Adrenal gland (tissue), 5 donors: Measurements from ENCODE around the gene TTYH3.
A peak's percentile ranks its signal among the peaks of the same experiment; 100 is the strongest.

Source experiments
- POLR2A ChIP-seq, 2 donors: fragments of 450-650 bp; IDR thresholded peaks; one replicate each; pipeline ENCODE4 v1.6.1; 2017; ENCODE audit warnings: antibody characterized with exemption in 2 of 2, mild to moderate bottlenecking in 2 of 2, moderate library complexity in 1 of 2
- TF ChIP-seq, protein P1 (sequence below), 6 experiments: fragments of 450-650 bp in 4 of 6; fragments of 200-600 bp in 2 of 6; sonication (generic) in 1 of 6; IDR thresholded peaks; 1 replicate in 5 of 6; 2 replicates in 1 of 6; pipeline versions ENCODE4 v1.5.1 to v1.8.0; 2016 to 2021; ENCODE audit warnings: antibody characterized with exemption in 6 of 6, mild to moderate bottlenecking in 2 of 6, moderate library complexity in 1 of 6
- donor health status: DM: no; HTN: no; CAD: no.

DNA sequence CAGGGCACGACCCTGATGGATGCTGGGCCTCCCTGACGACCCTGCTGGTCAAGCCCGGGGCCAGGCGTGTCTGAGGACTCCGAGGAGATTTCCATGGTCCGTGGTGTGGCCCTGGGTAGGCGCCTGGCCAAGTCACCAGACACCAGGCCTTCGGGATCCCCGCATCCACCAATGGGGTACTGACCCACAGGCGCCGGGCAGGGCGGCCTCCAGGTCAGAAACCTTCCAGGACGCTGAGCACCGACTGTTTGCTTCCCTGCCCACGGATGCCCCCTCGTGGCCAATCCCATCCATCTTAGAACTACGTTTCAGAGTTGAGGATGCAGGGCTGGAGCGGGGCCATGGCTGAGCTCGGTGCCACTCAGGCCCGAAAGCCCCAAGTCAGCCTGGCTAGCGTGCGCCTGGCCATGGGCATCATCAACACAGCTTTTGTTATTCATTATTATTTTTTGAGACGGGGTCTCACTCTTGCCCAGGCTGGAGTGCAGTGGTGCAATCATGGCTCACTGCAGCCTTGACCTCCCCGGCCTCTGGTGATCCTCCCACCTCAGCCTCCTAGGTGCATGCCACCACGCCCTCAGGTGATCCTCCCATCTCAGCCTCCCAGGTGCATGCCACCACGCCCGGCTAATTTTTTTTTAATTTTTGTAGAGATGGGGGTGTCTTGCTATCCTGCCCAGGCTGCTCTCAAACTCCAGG lies 49.2 kb downstream of the TTYH3 start:
- TF ChIP-seq, protein P1, sequence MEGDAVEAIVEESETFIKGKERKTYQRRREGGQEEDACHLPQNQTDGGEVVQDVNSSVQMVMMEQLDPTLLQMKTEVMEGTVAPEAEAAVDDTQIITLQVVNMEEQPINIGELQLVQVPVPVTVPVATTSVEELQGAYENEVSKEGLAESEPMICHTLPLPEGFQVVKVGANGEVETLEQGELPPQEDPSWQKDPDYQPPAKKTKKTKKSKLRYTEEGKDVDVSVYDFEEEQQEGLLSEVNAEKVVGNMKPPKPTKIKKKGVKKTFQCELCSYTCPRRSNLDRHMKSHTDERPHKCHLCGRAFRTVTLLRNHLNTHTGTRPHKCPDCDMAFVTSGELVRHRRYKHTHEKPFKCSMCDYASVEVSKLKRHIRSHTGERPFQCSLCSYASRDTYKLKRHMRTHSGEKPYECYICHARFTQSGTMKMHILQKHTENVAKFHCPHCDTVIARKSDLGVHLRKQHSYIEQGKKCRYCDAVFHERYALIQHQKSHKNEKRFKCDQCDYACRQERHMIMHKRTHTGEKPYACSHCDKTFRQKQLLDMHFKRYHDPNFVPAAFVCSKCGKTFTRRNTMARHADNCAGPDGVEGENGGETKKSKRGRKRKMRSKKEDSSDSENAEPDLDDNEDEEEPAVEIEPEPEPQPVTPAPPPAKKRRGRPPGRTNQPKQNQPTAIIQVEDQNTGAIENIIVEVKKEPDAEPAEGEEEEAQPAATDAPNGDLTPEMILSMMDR (IDR thresholded peaks at IDR 0.05): peak; percentile 59 to 88 (median 76)
- no peak for TF ChIP-seq POLR2A (IDR thresholded peaks at IDR 0.05)
